HG03354 (cell line): ENCODE results near the gene PCBP3.
"Not testable (repeated sequence)": the region's sequence is repeated elsewhere in the genome, so short reads cannot be mapped to it uniquely, and the experiment has no call there.

Source experiments
- ATAC-seq: cut with Tn5 transposase; IDR thresholded peaks from one replicate; pipeline ENCODE4 v1.9.1; 2021; ENCODE audit warnings: mild to moderate bottlenecking; ENCODE audit not compliant: unreplicated experiment, poor library complexity, severe bottlenecking

The PCBP3 gene

DNA sequence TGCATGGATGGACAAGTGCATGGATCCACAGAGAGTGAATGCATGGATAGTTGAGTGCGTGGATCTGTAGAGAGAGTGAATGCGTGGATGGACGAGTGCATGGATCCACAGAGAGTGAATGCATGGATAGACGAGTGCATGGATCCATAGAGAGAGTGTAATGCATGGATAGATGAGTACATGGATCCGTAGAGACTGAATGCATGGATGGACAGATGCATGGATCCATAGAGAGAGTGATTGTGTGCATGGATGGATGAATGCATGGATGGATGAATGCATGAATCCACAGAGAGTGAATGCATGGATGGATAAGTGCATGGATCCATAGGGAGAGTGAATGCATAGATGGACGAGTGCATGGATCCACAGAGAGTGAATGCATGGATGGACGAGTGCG is 153.8 kb downstream of the PCBP3 start:
- no peak for ATAC-seq

GRCh38 chr21:45799765-45800338 is 156.3 kb downstream of the PCBP3 start:
- no peak for ATAC-seq

DNA sequence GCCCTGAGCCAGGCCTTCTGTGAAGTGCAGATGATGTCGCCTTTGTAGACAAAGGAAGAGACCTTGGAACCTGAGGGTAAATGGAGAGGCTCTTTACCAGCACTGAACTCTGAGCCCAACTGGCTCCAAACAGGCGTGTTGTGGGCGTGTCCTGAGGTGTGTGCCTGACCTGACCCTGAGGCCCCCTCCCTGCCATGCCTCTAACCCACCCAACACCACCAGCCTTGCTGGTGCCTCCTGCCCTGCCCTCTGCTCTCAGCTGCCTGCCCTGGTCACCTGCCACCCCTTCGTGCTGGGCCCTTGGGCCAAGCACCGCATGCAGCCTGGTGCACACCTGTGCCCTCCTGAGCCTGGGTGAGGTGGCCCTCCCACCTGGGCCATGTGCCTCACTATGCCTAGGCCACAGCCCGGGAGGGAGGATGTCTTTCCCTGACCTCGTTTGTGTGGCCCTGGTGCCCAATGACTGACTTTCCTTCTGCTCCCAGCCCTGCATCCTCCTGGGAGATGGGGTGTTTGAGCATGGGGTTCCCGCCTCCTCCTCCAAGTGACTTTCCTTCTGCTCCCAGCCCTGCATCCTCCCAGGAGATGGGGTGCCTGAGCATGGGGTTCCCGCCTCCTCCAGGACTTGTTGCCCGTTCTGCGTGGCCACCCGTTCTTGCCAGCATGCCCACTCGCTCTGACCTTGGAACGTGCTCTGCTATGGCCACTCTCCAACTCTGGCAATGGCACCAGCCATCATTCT is 157.0 kb downstream of the PCBP3 start:
- no peak for ATAC-seq

- no peak for ATAC-seq
Observed at GRCh38 chr21:45801129-45801964, 157.8 kb downstream of the PCBP3 start.

DNA sequence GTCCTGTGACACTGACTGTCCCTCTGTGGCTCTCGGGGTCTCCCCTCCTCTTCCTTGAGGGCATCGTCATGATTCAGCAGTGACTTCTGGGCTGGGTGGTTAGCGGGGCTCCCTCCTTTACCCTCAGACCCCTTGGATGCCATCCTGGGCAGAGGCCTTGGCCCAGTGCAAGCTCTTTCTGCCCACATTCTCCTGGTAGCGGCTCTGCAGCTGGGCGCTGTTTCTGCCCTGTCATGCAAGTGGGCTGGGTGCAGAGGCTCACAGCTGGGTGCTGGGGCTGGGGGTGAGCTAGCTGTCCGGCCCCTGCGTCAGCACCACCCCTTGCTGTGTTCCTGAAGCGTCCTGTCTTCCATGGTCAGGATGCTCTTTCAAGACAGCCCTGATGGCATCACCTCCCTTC is 158.5 kb downstream of the PCBP3 start:
- no peak for ATAC-seq

DNA sequence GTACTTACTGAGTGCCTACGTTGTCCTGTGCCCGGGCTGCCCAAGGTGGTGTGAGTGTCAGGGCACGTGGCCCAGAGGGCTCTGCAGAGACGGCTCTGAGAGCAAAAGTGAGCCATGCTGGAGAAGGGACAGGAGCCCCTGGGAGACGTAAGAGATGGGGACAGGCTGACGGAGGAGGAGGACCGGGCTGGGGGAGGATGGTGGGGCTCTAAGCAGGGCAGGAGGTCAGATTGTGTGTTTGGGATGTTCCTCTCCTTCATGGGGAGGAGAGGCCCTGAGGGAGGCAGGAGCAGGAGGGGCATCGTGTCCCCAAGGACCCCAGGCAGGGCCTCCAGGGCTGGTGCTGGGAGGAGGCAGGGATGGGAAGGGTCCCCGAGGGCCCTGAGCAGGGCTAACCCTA is 158.9 kb downstream of the PCBP3 start:
- ATAC-seq = no peak

DNA sequence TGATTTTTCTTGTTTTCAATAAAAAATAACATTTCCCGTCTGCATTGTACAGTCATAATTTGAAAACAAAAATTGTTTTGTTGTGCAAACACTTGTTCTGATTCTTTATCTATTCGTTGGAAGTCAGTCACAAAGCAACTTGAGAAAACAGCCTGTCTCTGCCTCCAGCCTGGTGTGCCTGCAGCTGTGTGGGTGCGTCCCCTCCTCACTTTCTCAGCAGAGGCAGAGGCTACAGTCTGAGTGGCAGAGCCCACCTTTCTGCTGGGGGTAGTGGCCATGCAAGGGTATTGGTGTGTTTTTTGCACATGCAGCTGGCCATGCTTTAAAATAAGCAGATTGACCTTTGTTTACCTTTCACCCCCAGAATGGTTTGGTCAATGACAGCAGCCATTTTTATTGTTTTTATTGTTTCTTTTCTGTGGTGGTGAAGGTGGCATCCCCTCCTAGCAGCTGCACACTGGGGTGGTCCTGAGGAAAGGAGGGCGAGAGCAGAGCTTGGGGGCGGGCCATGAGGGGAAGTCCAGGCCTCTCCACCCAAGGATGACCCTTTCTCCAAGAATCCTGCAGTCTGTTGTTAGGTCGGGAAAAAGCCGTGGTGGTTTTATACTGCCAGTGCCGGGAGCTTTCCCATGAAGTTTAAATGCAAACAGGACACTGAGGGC is 159.6 kb downstream of the PCBP3 start:
- ATAC-seq = no peak

DNA sequence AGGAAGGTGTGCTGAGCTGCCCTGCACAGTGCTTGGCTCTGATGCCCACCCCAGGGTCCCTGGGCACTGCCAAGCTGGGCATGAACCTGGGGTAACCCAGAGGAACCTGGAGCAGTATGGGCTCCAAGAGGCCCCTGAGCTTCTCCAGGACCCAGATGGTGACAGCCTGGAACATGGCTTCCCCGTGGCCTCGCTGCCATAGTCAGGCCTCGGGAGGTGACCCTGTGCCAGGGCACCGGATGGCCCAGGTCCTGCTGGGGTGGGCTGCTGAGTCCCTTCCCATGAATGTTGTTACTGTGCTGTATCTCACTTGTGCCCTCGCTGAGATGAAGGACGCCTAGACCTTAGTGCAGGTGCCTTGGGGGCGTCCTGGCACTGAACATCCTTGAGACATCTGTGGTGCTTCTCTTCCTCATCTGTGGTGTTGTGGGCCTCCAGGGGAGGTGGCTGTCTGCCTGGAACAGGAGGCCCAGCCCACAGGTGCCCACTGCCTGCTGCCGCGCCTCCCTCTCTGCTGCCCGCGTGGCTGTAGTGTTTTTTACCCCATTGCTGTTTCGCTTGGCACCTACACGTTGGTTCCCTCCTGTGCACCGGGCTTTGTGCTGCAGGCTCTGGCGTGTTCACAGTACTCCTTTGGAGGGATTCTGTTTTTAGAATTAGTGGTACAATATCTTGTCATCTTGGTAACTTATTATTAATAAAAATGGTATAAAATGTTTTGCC is 160.3 kb downstream of the PCBP3 start:
- ATAC-seq = no peak

- ATAC-seq = no peak
Observed at GRCh38 chr21:45804809-45805313, 161.3 kb downstream of the PCBP3 start.

- no peak for ATAC-seq
Observed at GRCh38 chr21:45805321-45805720, 161.8 kb downstream of the PCBP3 start.

DNA sequence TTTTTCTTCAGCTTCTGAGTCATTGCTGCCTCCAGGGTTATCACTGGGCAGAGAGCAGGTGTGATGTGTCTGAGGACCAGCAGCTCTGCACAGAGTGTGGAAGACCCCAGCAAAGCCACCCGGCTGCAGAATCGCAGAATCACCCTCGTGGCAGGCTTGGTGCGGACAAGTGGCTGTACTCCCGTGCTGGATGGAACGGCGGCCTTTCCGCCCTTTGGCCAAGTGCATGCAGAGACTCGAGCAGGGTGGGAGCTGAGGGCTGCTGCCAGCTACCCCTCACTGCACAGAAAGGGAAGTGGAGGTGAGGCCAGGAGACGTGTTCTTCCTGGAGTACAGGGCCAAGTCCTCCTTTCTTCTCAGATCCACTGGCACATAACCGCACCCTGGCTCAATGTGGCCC is 162.5 kb downstream of the PCBP3 start:
- ATAC-seq = no peak

GRCh38 chr21:45808663-45809062 is 165.1 kb downstream of the PCBP3 start:
- ATAC-seq = not testable (repeated sequence)

- no peak for ATAC-seq
Observed at GRCh38 chr21:45809421-45809820, 165.9 kb downstream of the PCBP3 start.

DNA sequence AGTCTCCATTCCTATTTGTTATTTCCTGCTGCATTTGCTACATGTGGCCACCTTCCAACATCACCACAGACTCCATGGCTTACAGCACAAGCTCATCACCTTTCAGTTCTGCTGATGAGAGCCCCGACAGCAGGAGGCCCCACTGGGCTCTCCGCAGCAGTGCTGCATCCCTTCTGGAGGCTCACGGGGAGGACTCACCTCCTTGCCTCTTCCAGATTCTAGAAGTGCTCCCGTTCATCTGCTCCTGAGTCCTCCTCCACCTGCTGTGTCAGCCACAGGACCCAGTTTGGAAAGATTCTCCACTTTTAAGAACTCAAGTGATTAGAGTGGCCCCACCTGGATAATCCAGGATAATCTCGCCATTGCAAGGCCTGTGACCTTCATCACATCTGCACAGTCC is 167.6 kb downstream of the PCBP3 start:
- no peak for ATAC-seq

- not testable (repeated sequence) for ATAC-seq
Observed at GRCh38 chr21:45814210-45814940, 170.8 kb downstream of the PCBP3 start.

- ATAC-seq = not testable (repeated sequence)
Observed at GRCh38 chr21:45815781-45816180, 172.3 kb downstream of the PCBP3 start.

GRCh38 chr21:45816794-45817193 is 173.3 kb downstream of the PCBP3 start:
- ATAC-seq = no peak

DNA sequence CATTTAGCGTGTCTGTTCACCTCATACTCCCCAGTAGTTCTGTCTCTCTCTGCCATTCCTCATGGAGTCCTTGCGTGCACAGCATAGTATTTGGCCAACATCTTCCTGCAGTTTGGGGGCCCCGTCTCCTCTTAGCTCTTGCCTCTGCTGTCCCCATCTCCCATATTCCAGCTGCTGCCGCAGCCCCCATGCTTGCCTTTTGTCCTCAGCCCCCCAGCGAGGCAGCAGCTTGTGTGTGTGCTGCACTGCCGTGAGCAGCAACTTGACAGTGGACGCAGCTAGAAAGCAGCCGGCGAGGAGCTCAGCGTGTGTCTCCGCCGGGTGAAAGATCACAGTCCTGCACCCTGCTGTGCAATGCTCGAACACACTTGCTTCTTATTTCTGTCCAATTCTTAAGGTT is 173.8 kb downstream of the PCBP3 start:
- ATAC-seq = no peak
